NCI-H2029 (cell line): Measurements from ENCODE around the gene DDTL.

Experiments
- DNase-seq: peaks from one replicate; lab custom pipeline; 2025; lab: John Stamatoyannopoulos, UW

DDTL gene

GRCh38 chr22:24006207-24006913 lies 39.7 kb downstream of the DDTL start:
- DNase-seq = no peak

- DNase-seq = no peak
Measured at GRCh38 chr22:24006914-24007214, 40.2 kb downstream of the DDTL start.

- DNase-seq = no peak
Measured at GRCh38 chr22:24007253-24008021, 40.7 kb downstream of the DDTL start.

GRCh38 chr22:24008022-24008283 lies 41.3 kb downstream of the DDTL start:
- no peak for DNase-seq

GRCh38 chr22:24008381-24009226 lies 41.9 kb downstream of the DDTL start:
- DNase-seq = no peak

- no peak for DNase-seq
Measured at GRCh38 chr22:24009227-24010017, 42.7 kb downstream of the DDTL start.

- DNase-seq = no peak
Measured at GRCh38 chr22:24010018-24010391, 43.3 kb downstream of the DDTL start.

GRCh38 chr22:24011735-24012068 lies 45.0 kb downstream of the DDTL start:
- peak; percentile 19 for DNase-seq

GRCh38 chr22:24016156-24016555 lies 49.5 kb downstream of the DDTL start:
- no peak for DNase-seq

- DNase-seq = no peak
Measured at GRCh38 chr22:24021304-24021703, 54.6 kb downstream of the DDTL start.
